ENCODE measurements around the gene NPBWR2. TPM values are rescaled to one million over a fixed set of nuclear protein-coding genes. Genes with fewer than 3 reads are reported as not detected.
"Not testable (repeated sequence)": the region's sequence is repeated elsewhere in the genome, so short reads cannot be mapped to it uniquely, and the experiment has no call there.

NPBWR2 gene
- total RNA-seq, 2 donors from 2014 or later = not detected

DNA sequence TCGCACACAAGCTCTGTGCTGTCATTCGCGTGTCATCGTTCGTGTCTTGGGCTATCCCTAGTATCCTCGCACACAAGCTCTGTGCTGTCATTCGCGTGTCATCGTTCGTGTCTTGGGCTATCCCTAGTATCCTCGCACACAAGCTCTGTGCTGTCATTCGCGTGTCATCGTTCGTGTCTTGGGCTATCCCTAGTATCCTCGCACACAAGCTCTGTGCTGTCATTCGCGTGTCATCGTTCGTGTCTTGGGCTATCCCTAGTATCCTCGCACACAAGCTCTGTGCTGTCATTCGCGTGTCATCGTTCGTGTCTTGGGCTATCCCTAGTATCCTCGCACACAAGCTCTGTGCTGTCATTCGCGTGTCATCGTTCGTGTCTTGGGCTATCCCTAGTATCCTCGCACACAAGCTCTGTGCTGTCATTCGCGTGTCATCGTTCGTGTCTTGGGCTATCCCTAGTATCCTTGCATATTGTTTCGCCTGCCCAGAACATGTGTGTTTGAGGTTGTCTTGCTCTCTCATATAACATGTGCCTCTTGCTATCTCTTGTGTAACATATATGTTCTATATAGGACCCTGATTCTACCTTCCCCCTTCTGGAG is 20.0 kb downstream of the NPBWR2 start:
- not testable (repeated sequence) for H3K4me3 Mint-ChIP-seq; H3K27ac Mint-ChIP-seq; ATAC-seq; DNase-seq; H3K36me3 Mint-ChIP-seq (ENCODE audit: low read depth); H3K27me3 Mint-ChIP-seq; H3K9me3 ChIP-seq (ENCODE audit: control insufficient read depth, low read length, poor library complexity, severe bottlenecking)
- H3K4me1 Mint-ChIP-seq = peaks cover 19% of the 10 kb centered on the region

DNA sequence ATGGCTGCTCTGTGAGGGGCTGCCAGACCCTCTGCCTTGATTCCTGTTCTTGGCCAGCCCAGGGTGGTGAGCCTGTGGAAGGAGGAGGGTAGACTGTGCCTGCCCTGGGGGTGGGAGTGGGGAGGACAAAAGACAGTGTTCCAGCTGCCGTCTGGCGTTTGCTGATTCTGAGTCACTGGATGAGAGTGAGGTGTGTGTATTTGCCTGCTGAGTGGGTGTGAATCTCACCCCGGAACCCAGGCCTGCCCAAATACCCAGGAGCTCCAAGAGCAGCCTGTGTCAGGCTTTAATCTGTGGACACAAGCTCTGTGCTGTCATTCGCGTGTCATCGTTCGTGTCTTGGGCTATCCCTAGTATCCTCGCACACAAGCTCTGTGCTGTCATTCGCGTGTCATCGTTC is 20.6 kb downstream of the NPBWR2 start:
- Mint-ChIP-seq H3K36me3 (ENCODE audit: low read depth) (peaks cover 2% of the 10 kb centered on the region), H3K27ac (no peak overlapping the region), H3K4me1 (peaks cover 21% of the 10 kb centered on the region), H3K4me3 (no peak overlapping the region), H3K27me3 (no peaks in the 10 kb centered on the region)
- no peak for ATAC-seq
- DNase-seq = no peak
- H3K9me3 ChIP-seq (ENCODE audit: control insufficient read depth, low read length, poor library complexity, severe bottlenecking) = no peaks in the 10 kb centered on the region

DNA sequence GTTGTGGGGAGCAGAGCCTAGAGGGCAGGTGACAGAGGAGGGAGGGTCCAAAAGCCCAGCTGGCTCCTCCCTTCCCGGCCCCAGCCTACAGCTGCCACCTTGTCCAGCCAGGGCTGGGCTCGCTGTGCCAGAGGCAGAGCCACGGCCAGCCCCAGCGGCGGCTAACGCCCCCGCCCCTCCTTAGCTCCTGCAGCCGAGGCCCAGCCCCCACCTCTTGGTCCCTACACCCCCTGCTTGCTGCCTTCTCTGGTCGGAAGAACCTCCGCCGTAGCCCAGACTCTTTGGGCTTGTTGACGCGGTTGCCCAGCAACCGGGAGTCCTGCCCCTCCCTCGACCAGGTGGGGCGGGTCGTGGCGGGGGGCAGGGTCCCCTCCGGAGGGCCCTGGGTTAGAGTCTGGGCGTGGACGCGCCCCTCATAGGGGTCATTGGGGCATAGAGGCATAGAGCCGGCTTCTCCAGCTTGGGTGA is 22.6 kb downstream of the NPBWR2 start:
- no peaks in the 10 kb centered on the region for H3K27me3 Mint-ChIP-seq
- ATAC-seq = no peak
- H3K9me3 ChIP-seq (ENCODE audit: control insufficient read depth, low read length, poor library complexity, severe bottlenecking) = no peaks in the 10 kb centered on the region
- H3K27ac Mint-ChIP-seq = peak overlapping the region; percentile 75
- peaks cover 2% of the 10 kb centered on the region for H3K36me3 Mint-ChIP-seq (ENCODE audit: low read depth)
- DNase-seq = no peak
- peak overlapping the region; percentile 92 for H3K4me3 Mint-ChIP-seq
- H3K4me1 Mint-ChIP-seq = peaks cover 24% of the 10 kb centered on the region

DNA sequence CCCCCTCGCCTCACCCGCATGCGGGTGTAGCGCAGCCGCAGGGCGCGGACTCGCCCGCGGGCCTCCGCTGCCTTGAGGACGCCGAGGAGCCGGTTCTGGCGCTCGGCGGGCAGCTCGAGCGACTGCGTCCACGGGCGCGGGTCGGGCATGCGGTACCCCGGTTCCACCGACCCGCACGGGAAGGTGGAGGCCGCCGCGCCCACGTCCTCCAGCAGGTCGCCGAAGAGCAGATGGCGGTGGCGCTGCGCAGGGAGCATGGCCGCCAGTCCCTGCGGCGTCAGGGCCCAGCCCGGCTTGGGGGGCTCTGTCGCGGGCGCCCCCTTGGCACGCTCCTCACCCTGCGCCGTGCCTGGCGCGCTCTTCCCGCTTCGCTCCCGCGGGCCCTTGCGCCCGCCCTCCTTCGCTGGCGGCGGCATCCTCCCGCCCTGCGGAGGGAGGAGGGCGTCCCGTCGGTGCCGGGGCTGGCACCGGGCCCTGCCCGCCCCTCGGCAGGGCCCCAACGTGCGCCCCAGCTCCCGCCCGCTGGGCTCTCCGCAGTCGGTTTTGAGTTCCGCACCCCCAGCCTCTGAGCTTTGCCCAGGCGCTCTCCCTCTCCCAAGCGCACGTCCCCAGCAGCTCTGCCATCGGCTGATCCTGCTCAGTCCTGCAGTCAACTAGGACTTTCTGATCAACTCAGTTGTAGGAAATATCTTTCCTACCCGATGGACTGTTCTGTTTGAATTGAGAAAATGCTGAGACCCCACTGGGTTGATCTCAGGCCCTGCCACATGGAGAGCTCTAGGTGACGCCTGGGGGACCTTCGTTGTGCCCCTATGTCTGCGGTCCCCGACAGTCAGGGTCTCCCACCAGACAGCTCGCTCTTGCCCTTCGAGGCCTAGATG is 23.3 kb downstream of the NPBWR2 start, which contains the start of gene LKAAEAR1:
Gene LKAAEAR1 (minus strand): TSS at position 595 of the 881 bp plus-strand sequence. CDS start 179 bp downstream, at position 416.
- Mint-ChIP-seq H3K27ac (peak within 1 kb of the TSS; percentile 75), H3K36me3 (ENCODE audit: low read depth) (peaks cover 2% of the 10 kb centered on the region), H3K4me1 (peaks cover 25% of the 10 kb centered on the region), H3K27me3 (no peaks in the 10 kb centered on the region), H3K4me3 (peak within 1 kb of the TSS; percentile 92)
- H3K9me3 ChIP-seq (ENCODE audit: control insufficient read depth, low read length, poor library complexity, severe bottlenecking) = no peaks in the 10 kb centered on the region
- no peak for DNase-seq
- no peak for ATAC-seq

DNA sequence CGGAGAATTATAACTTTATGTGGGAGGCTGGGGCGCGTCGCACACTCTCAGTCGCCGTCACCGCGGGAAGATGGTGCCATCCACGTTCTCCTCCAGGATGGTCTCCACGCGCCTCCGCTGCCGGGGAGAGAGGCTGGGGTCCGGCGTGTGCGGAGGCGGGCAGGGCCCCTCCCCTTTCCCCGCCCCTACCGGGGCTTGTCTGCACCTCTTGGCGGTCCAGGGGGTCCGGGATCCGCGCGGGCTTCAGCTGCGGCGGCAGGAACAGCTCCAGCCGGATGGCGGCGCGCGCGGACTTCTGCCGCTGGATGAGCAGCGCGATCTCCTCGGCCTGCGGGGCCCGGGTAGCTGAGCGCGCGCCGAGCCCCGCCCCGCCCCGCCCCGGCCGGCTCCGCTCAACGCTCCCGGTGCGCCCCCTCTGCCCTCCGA is 24.0 kb downstream of the NPBWR2 start:
- peak overlapping the region; percentile 85 for H3K4me3 Mint-ChIP-seq
- peak overlapping the region; percentile 89 for H3K27ac Mint-ChIP-seq
- no peaks in the 10 kb centered on the region for H3K9me3 ChIP-seq (ENCODE audit: control insufficient read depth, low read length, poor library complexity, severe bottlenecking)
- H3K27me3 Mint-ChIP-seq = no peaks in the 10 kb centered on the region
- DNase-seq (peak; percentile 59 to 66 (median 63)), ATAC-seq (peak; percentile 43)
- peaks cover 2% of the 10 kb centered on the region for H3K36me3 Mint-ChIP-seq (ENCODE audit: low read depth)
- peaks cover 27% of the 10 kb centered on the region for H3K4me1 Mint-ChIP-seq

DNA sequence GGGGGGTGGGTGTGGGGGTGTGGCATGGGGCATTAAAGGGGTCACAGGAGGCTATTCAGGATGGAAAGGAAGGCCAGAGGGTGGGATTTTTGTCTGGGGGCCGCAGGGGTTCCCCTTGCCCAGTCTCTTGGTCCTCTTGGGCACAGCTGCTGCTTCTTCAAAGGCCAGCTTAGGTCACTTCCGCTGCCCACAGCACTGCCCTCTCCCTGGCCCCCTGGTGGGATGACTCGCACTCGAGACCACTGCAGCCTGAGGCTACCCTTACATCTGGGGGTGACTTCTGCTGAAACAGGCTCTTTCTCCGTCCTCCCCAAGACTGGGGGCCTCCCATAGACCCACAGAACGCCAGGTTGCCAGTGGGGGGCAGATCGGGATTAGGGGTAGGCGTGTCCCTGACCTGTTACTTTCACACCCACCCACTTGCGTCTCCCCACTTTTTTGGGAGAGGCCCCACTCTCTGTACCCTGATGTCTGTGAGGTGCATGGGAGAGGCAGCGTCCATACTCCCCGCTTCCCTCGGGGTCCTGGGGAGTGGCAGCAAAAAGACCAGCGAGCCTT is 24.5 kb downstream of the NPBWR2 start:
- DNase-seq (no peak), ATAC-seq (no peak)
- H3K9me3 ChIP-seq (ENCODE audit: control insufficient read depth, low read length, poor library complexity, severe bottlenecking) = no peaks in the 10 kb centered on the region
- Mint-ChIP-seq H3K36me3 (ENCODE audit: low read depth) (no peaks in the 10 kb centered on the region), H3K4me1 (peaks cover 29% of the 10 kb centered on the region), H3K27me3 (no peaks in the 10 kb centered on the region), H3K27ac (peak overlapping the region; percentile 89), H3K4me3 (peak overlapping the region; percentile 85)

DNA sequence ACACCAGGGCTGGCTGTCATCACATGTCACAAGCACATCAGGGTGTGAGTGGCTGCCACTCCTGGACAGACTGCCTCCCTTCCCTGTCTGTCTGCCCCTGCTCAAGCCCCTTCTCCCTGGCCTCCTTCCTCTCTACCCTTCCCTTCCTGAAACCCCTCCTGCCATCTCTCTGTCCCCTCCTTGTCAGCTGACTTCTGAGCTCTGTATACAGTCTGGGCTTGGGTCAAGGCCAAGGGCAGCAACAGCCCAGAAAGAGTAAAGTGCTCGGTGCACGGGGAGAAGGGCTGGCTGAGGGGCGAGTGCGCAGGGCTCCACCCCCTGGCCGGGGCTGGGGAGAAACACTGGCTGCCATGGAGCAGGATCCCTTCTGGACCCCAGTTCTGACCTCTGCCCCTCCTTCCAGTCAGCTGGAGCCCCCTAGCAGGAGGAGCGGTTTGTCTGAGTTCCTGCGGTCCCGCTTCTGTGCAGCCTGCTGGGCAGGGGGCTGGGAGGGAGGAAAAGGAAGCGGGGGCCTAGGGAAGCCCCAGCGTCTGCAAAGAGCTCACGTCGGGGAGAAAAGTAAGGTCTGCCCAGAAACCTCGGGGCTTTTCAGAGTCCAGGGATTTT is 25.1 kb downstream of the NPBWR2 start:
- ATAC-seq (no peak), DNase-seq (no peak)
- Mint-ChIP-seq H3K27me3 (no peaks in the 10 kb centered on the region), H3K27ac (peak overlapping the region; percentile 89), H3K4me1 (peaks cover 33% of the 10 kb centered on the region), H3K36me3 (ENCODE audit: low read depth) (no peaks in the 10 kb centered on the region), H3K4me3 (peak overlapping the region; percentile 85)
- H3K9me3 ChIP-seq (ENCODE audit: control insufficient read depth, low read length, poor library complexity, severe bottlenecking) = no peaks in the 10 kb centered on the region

DNA sequence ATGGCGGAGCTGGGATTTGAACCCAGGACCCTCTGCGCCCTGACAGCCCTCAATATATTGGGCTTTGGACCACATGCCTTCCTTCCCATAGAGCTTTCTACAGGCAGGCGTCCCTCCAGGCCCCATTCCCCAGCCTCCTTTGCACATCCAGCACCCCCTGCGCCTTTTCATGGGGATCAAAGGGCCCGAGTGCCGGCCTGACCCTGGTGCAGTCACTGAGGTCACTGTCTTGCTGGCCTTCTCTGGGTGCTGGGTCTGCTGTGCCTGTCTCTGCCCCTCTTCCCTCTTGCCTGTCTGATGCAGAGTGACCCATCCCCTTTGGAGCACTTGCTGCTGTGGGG is 25.8 kb downstream of the NPBWR2 start:
- Mint-ChIP-seq H3K36me3 (ENCODE audit: low read depth) (no peaks in the 10 kb centered on the region), H3K27ac (peak overlapping the region; percentile 89), H3K27me3 (no peaks in the 10 kb centered on the region), H3K4me1 (peaks cover 35% of the 10 kb centered on the region), H3K4me3 (peak overlapping the region; percentile 85)
- DNase-seq (no peak), ATAC-seq (no peak)
- no peaks in the 10 kb centered on the region for H3K9me3 ChIP-seq (ENCODE audit: control insufficient read depth, low read length, poor library complexity, severe bottlenecking)

DNA sequence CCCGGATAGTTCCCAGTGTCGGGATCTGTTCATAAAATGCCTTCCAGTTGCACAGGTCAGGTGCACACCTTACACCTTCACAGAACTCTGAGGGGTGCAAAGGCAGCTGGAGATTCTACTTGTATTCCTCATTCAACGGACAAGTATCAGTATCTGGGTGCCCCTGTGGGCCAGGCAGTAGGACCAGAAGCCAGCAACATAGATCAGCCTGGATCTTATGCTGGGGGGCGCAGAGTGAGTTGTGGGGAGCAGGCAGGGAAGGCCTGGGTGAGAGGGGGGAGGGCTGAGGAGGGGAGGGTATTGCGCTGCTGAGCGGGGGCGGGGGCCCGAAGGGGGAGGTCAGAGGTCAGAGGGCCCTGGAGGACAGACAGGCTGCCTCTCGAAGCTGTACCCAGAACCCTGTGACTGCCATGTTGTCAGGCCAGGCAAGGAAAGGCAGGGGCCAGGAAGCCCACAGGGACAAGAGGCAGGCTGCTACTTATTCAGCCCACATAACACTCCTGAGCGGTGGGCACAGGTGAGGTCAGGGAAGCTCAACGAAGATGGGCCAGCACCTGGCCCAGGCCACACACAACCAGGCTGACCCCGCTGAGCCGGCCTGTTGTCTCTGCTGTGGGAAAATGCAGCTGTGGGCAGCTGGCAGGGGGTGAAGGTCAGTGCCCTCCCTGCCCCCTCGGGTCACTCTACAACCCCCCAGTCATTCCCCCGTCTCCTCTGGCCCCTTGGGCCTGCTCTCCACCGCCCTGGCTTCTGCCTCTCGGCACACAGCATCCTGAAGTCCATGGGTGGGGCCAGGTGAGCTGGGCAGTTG is 26.3 kb downstream of the NPBWR2 start:
- Mint-ChIP-seq H3K4me3 (peak overlapping the region; percentile 83), H3K27me3 (no peaks in the 10 kb centered on the region), H3K36me3 (ENCODE audit: low read depth) (no peaks in the 10 kb centered on the region), H3K4me1 (peaks cover 36% of the 10 kb centered on the region), H3K27ac (peak overlapping the region; percentile 89)
- DNase-seq (no peak), ATAC-seq (no peak)
- no peaks in the 10 kb centered on the region for H3K9me3 ChIP-seq (ENCODE audit: control insufficient read depth, low read length, poor library complexity, severe bottlenecking)

DNA sequence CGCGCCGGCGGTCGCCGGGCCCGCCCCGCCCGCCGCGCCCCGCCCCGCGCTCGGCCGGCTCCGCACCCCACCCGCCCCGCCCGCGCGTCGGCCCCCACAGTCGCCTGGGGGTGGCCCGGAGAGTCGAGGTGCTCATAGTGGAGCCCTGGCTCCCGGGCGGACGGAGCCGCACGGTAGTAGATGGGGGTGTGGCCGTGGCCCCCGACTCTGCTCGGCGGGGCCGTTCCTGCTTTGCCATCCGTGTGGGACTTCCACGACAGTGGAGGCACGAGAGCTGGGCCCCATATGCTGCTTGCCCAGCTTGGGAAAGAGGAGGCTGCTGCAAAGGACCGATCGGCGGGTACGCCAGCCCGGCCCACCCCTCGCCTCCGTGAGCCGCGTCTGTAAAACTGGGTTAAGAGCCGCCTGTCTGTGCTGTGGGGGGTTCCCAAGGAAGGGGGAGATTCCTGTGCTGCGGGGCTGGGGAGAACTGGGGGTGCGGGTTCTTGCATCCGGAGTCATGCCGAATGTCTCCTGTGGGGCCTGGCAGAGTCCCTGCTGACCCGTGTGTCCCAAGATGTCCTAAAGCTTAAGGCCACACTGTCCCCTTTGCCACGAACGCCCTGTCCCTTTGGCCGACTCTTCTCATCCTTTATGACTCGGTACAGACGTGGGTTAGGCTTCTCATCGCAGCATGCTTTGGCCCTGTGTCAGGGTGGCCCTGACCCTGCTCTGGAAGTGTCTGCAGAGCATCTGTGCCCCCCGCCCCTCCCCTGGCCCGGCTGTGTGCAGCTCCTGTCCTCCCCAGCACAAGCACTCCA is 27.2 kb downstream of the NPBWR2 start, which contains the start of gene OPRL1:
Gene OPRL1 (plus strand): TSS at position 70 of the 800 bp plus-strand sequence. CDS start 12,639 bp downstream, outside the sequence.
- peaks cover 40% of the 10 kb centered on the region for H3K4me1 Mint-ChIP-seq
- DNase-seq (peak; percentile 59 to 71 (median 60)), ATAC-seq (peak; percentile 73)
- H3K36me3 Mint-ChIP-seq (ENCODE audit: low read depth) = peaks cover 3% of the 10 kb centered on the region
- peak within 1 kb of the TSS; percentile 90 for H3K27ac Mint-ChIP-seq
- H3K27me3 Mint-ChIP-seq = no peaks in the 10 kb centered on the region
- H3K4me3 Mint-ChIP-seq = peak within 1 kb of the TSS; percentile 93
- no peaks in the 10 kb centered on the region for H3K9me3 ChIP-seq (ENCODE audit: control insufficient read depth, low read length, poor library complexity, severe bottlenecking)

DNA sequence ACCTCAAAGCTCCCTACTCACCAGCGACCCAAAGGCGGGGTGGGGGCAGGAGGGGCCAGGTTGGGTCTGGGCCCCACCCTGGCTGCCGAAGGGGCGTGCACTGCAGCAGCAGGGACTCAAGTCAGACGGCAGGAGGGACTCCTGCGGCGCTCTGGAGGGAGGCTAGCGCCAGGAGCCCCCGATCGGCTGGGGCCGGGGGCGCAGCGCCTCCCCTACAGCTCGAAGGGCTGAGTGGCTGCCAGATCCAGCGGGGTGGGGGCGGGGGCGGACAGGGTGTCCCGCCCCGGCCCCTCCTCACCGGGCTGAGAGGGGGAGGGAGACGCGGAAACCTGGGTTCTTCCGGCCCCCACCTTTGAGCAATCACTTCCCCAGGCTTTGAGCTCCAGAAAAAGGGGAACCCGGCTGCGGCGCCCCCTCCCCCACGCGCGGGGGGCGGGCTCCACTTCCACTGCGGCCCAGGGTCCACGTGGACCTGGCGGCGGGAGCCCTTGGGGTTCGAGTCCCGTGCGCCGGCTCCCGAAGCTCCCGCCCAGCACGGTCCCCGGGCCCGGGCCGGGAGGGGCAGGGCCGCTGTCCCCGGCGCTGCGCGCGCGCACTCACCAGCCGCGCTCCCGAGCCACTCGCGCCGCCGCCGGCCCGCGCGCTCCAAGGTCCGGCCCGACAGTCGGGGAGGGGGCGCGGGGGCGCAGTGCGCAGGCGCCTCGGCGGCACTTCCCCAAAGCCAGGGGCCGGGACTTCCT is 27.9 kb downstream of the NPBWR2 start, which contains the start of gene RGS19:
Gene RGS19 (minus strand): TSS at position 246 of the 740 bp plus-strand sequence. CDS start 2,632 bp downstream, outside the sequence.
- H3K36me3 Mint-ChIP-seq (ENCODE audit: low read depth) = peaks cover 3% of the 10 kb centered on the region
- peak; percentile 38 for ATAC-seq
- peak within 1 kb of the TSS; percentile 93 for H3K4me3 Mint-ChIP-seq
- no peaks in the 10 kb centered on the region for H3K27me3 Mint-ChIP-seq
- no peaks in the 10 kb centered on the region for H3K9me3 ChIP-seq (ENCODE audit: control insufficient read depth, low read length, poor library complexity, severe bottlenecking)
- peaks cover 38% of the 10 kb centered on the region for H3K4me1 Mint-ChIP-seq
- H3K27ac Mint-ChIP-seq = peak within 1 kb of the TSS; percentile 90
- peak; percentile 42 to 72 (median 68) for DNase-seq

All from T-helper 17 cell (primary cell).